HL-60 (cell line): ENCODE data around the gene BICRAL.

ENCODE experiments used
- DNase-seq, 2 experiments: peaks; one replicate each; pipeline ENCODE4 v3.0.0-alpha.2; 2010 to 2020; ENCODE audit warnings: low read depth in 1 of 2, low spot score in 1 of 2
- H3K27ac ChIP-seq: fragments of 250-450 bp; sonication (Bioruptor Pico); replicated peaks from 2 replicates; pipeline ENCODE4 v1.5.1; 2020; ENCODE audit warnings: mild to moderate bottlenecking, moderate library complexity
- H3K27me3 ChIP-seq: fragments of 250-450 bp; sonication (Bioruptor Pico); 2 replicates; pipeline ENCODE4 v1.5.1; 2021; ENCODE audit warnings: mild to moderate bottlenecking, moderate library complexity; ENCODE audit not compliant: insufficient read depth, poor library complexity, severe bottlenecking
- H3K4me3 ChIP-seq: replicated peaks from 2 replicates; pipeline ENCODE4 v1.5.1; 2011; ENCODE audit warnings: mild to moderate bottlenecking, control low read depth, low read length; ENCODE audit not compliant: insufficient read depth
- CTCF ChIP-seq: IDR thresholded peaks from one replicate; pipeline ENCODE4 v1.5.1; 2011; ENCODE audit warnings: low read length, control low read depth, inconsistent platforms; ENCODE audit not compliant: insufficient read depth
- GABPA ChIP-seq: IDR thresholded peaks from 2 replicates; pipeline ENCODE4 v1.6.1; 2012; ENCODE audit warnings: low read depth
- POLR2AphosphoS5 ChIP-seq: IDR thresholded peaks from 2 replicates; pipeline ENCODE4 v1.6.1; 2012; ENCODE audit warnings: low read depth
- REST ChIP-seq: IDR thresholded peaks from 2 replicates; pipeline ENCODE4 v1.6.1; 2012; ENCODE audit warnings: low read depth; ENCODE audit not compliant: insufficient replicate concordance
- SPI1 ChIP-seq: IDR thresholded peaks from 2 replicates; pipeline ENCODE4 v1.6.1; 2012; ENCODE audit warnings: low read depth, mild to moderate bottlenecking, borderline replicate concordance

Gene BICRAL

GRCh38 chr6:42841844-42842584 lies 60.2 kb downstream of the BICRAL start:
- no peaks in the 10 kb centered on the region for H3K27me3 ChIP-seq
- DNase-seq = no peak
- H3K27ac ChIP-seq = no peak overlapping the region
- H3K4me3 ChIP-seq = no peak overlapping the region
- no peak for TF ChIP-seq POLR2AphosphoS5
- TF ChIP-seq SPI1 = peak; percentile 43; the same call in 1 of the 2 replicates
- TF ChIP-seq REST = no peak

- H3K27ac ChIP-seq = no peak overlapping the region
- no peak for TF ChIP-seq GABPA
- no peak for TF ChIP-seq REST
- TF ChIP-seq POLR2AphosphoS5 = no peak
- no peak for TF ChIP-seq SPI1
- no peak for TF ChIP-seq CTCF
- no peaks in the 10 kb centered on the region for H3K27me3 ChIP-seq
- H3K4me3 ChIP-seq = no peak overlapping the region
- no peak for DNase-seq
Measured at GRCh38 chr6:42845327-42845694, 63.5 kb downstream of the BICRAL start.

GRCh38 chr6:42846505-42846904 lies 64.7 kb downstream of the BICRAL start:
- no peak for TF ChIP-seq REST
- no peak for TF ChIP-seq CTCF
- TF ChIP-seq GABPA = no peak
- no peak for TF ChIP-seq SPI1
- Histone ChIP-seq H3K4me3 (no peak overlapping the region), H3K27me3 (no peaks in the 10 kb centered on the region), H3K27ac (no peak overlapping the region)
- peak in 1 of 2 experiments; percentile 5 for DNase-seq
